ENCODE measurements around the gene DLK1. TPM values are rescaled to one million over a fixed set of nuclear protein-coding genes. Genes with fewer than 3 reads are reported as not detected.

The DLK1 gene
- total RNA-seq, 1 experiment from 2014 or later, result 0.69 TPM

DNA sequence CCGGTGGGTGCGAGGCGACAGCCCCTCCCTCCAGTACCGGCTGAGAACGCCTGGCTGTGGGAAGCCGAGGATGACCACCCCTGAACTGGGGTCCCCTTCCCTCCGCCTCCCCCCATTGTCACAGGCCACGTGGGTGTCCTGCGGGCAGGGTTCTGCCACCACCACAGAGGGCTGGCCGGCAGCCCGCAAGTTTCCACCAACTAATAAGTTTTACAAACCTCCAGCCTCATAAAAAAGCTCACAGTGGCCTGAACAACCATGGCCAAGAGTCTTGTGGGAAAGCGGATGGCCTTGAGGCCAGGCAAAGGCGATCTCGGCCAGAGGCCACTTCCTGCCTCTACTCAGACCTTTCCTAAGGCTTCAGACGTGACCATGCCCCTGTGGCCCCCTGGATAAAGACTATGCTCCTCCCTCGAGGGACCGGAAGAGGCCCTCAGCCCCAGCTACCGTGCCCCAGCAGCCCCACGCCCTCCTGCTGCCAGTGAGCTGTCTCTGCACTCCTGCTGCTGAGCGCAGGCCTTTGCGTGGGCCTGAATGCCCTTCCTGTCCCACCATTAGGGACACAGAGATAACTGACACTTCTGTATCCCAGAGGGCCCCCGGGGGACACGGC, 46.1 kb upstream of the DLK1 start:
- BruUV-seq (replicated peaks), result no TSS peak
- DNase-seq (ENCODE audit: low read depth, low spot score) (no peak), ATAC-seq (peak; percentile 11; the same call in 1 of the 2 replicates)
- ChIA-PET CTCF (interaction anchor here (0.5 kb wide), 1 partner anchor 312 kb away, joined by 9 read pairs; no protein-coding TSS in a partner anchor), POLR2A (no interaction called here)
- H3K27me3 ChIP-seq (ENCODE audit: control insufficient read depth, insufficient read depth, low read length), result no peaks in the 10 kb centered on the region
- peak overlapping the region; percentile 65; the same call in 1 of the 2 replicates for H3K27ac ChIP-seq (ENCODE audit: low read length)
- TF ChIP-seq POLR2AphosphoS5 (IDR thresholded peaks at IDR 0.05; ENCODE audit: low read depth, low read length), result no peak
- TF ChIP-seq, protein P1, sequence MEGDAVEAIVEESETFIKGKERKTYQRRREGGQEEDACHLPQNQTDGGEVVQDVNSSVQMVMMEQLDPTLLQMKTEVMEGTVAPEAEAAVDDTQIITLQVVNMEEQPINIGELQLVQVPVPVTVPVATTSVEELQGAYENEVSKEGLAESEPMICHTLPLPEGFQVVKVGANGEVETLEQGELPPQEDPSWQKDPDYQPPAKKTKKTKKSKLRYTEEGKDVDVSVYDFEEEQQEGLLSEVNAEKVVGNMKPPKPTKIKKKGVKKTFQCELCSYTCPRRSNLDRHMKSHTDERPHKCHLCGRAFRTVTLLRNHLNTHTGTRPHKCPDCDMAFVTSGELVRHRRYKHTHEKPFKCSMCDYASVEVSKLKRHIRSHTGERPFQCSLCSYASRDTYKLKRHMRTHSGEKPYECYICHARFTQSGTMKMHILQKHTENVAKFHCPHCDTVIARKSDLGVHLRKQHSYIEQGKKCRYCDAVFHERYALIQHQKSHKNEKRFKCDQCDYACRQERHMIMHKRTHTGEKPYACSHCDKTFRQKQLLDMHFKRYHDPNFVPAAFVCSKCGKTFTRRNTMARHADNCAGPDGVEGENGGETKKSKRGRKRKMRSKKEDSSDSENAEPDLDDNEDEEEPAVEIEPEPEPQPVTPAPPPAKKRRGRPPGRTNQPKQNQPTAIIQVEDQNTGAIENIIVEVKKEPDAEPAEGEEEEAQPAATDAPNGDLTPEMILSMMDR (IDR thresholded peaks at IDR 0.05), result no peak
- TF ChIP-seq TCF7L2 (IDR thresholded peaks at IDR 0.05; ENCODE audit: low read depth, low read length), result no peak
- TF ChIP-seq, protein P2, sequence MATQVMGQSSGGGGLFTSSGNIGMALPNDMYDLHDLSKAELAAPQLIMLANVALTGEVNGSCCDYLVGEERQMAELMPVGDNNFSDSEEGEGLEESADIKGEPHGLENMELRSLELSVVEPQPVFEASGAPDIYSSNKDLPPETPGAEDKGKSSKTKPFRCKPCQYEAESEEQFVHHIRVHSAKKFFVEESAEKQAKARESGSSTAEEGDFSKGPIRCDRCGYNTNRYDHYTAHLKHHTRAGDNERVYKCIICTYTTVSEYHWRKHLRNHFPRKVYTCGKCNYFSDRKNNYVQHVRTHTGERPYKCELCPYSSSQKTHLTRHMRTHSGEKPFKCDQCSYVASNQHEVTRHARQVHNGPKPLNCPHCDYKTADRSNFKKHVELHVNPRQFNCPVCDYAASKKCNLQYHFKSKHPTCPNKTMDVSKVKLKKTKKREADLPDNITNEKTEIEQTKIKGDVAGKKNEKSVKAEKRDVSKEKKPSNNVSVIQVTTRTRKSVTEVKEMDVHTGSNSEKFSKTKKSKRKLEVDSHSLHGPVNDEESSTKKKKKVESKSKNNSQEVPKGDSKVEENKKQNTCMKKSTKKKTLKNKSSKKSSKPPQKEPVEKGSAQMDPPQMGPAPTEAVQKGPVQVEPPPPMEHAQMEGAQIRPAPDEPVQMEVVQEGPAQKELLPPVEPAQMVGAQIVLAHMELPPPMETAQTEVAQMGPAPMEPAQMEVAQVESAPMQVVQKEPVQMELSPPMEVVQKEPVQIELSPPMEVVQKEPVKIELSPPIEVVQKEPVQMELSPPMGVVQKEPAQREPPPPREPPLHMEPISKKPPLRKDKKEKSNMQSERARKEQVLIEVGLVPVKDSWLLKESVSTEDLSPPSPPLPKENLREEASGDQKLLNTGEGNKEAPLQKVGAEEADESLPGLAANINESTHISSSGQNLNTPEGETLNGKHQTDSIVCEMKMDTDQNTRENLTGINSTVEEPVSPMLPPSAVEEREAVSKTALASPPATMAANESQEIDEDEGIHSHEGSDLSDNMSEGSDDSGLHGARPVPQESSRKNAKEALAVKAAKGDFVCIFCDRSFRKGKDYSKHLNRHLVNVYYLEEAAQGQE (IDR thresholded peaks at IDR 0.05; ENCODE audit: insufficient read depth in 1 of 2, low read depth in 2 of 2, low read length in 1 of 2), result no peak
- no peak for TF ChIP-seq SIN3A (IDR thresholded peaks at IDR 0.05; ENCODE audit: borderline replicate concordance, insufficient read depth, low read depth, low read length)
- no peak overlapping the region for H3K4me3 ChIP-seq (ENCODE audit: low read depth in 2 of 2, low read length in 2 of 2)
- H3K9me3 ChIP-seq (ENCODE audit: control insufficient read depth, insufficient read depth, low read depth, low read length), result no peaks in the 10 kb centered on the region
- intact Hi-C loops (cut with micrococcal nuclease; ENCODE audit: unreplicated experiment), result no loop called here
- no peaks in the 10 kb centered on the region for H3K36me3 ChIP-seq (ENCODE audit: control insufficient read depth, insufficient read depth, low read length)
- in situ Hi-C loops (cut with HindIII; ENCODE audit: low pct_unique_long_range_greater_than_20kb, low sequenced_read_pairs), result no loop called here
- H3K4me1 ChIP-seq (ENCODE audit: control insufficient read depth, insufficient read depth, low read length), result peaks cover 49% of the 10 kb centered on the region

DNA sequence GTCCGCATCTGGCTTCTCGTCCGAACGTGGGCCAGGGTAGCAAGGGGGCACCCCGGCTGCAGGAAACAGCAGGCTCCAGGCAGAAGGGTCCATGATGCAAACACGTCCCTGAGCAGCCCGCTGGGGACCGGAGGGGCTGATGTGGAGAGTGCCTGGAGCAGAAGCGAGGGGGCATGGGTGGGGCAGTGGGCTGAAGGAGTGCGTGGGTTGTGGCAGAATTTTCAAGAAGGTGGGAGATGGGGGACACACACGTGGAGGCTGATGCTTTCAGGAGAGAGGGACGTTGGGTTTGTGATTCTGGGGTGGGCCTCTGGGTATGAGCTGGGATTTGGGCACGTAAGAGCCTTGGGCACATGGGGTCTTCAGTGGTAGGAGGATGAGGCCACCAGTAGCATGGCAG, 45.6 kb upstream of the DLK1 start:
- ATAC-seq (no peak), DNase-seq (ENCODE audit: low read depth, low spot score) (no peak)
- in situ Hi-C loops (cut with HindIII; ENCODE audit: low pct_unique_long_range_greater_than_20kb, low sequenced_read_pairs) (no loop called here), intact Hi-C loops (cut with micrococcal nuclease; ENCODE audit: unreplicated experiment) (no loop called here)
- H3K27me3 ChIP-seq (ENCODE audit: control insufficient read depth, insufficient read depth, low read length), result no peaks in the 10 kb centered on the region
- BruUV-seq (replicated peaks), result no TSS peak
- no peak overlapping the region for H3K4me3 ChIP-seq (ENCODE audit: low read depth in 2 of 2, low read length in 2 of 2)
- peak overlapping the region; percentile 65; the same call in 1 of the 2 replicates for H3K27ac ChIP-seq (ENCODE audit: low read length)
- TF ChIP-seq POLR2AphosphoS5 (IDR thresholded peaks at IDR 0.05; ENCODE audit: low read depth, low read length) (no peak), SIN3A (IDR thresholded peaks at IDR 0.05; ENCODE audit: borderline replicate concordance, insufficient read depth, low read depth, low read length) (no peak), TCF7L2 (IDR thresholded peaks at IDR 0.05; ENCODE audit: low read depth, low read length) (no peak)
- TF ChIP-seq, protein P1 (IDR thresholded peaks at IDR 0.05), result no peak
- TF ChIP-seq, protein P2 (IDR thresholded peaks at IDR 0.05; ENCODE audit: insufficient read depth in 1 of 2, low read depth in 2 of 2, low read length in 1 of 2), result no peak
- CTCF ChIA-PET, result no interaction called here
- H3K4me1 ChIP-seq (ENCODE audit: control insufficient read depth, insufficient read depth, low read length), result peaks cover 48% of the 10 kb centered on the region
- H3K36me3 ChIP-seq (ENCODE audit: control insufficient read depth, insufficient read depth, low read length), result no peaks in the 10 kb centered on the region
- POLR2A ChIA-PET, result interaction anchor here (0.6 kb wide), 1 partner anchor 12 kb away, joined by 3 read pairs; no protein-coding TSS in a partner anchor
- H3K9me3 ChIP-seq (ENCODE audit: control insufficient read depth, insufficient read depth, low read depth, low read length), result no peaks in the 10 kb centered on the region

All from Panc1 (cell line).